Measurements from ENCODE around the gene ST6GALNAC4. TPM values are rescaled to one million over a fixed set of nuclear protein-coding genes. Genes with fewer than 3 reads are reported as not detected.

The ST6GALNAC4 gene
- total and polyA plus RNA-seq, 7 donors = 8.9 to 52.6 (median 24.3) TPM

DNA sequence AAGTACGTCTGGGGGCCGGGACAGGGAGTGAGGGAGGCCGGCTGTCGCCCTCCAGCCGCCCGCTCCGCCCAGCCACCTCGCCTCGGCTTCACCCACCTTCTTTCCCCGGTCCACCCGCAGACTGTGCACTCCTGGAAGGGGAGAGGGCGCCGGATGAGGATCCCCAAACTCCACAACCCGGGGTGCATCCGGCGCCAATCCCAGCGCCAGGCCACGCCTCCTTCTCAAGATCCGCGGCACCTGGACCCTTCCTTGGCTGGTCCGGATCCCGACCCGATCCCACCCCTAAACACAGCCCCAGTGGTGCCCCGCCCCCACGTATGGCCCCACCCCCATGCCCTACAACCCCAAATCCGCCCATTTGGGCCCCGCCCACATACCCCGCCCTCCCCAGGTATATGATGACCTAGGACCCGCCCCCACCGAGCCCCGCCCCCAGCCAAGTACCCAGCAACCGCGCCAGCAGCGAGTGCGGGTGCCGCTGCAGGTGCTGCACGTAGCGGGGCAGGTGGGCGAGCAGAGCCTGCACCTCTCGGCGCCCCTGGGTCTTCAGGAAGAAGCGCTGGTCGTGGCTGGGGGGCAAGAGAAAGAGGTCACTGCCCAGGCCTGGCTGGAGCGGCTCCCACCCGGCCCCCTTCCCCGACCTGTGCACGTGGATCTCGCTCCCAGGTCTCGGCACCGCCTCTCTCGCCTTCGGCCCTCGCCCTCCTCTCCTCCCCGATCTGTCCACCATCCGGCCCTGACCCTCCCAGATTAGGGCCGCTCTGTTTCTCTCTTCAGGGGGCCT lies 10.6 kb upstream of the ST6GALNAC4 start:
- intact Hi-C loops (cut with DNase I) = loop anchor here in 1 of 2 donors (10.0 kb wide), 1 partner anchor 143 kb away; the partner anchor contains the start of gene CDK9
- 3 to 8% (median 7%) methylated on average over 26 to 56 of the region's 56 CpGs for WGBS, 3 donors
- H3K36me3 ChIP-seq (ENCODE audit: insufficient read depth in 1 of 2, low read depth in 1 of 2) = no peaks in the 10 kb centered on the region
- H3K4me3 ChIP-seq = no peak overlapping the region
- no peak for DNase-seq
- no peak for ATAC-seq
- peaks cover 0 to 62% (median 14%) of the 10 kb centered on the region in 3 donors for H3K27me3 ChIP-seq (ENCODE audit: insufficient read depth in 3 of 3, low read length in 2 of 3)
- H3K4me1 ChIP-seq = peaks cover 6% of the 10 kb centered on the region
- H3K27ac ChIP-seq = no peak overlapping the region
- no peak for TF ChIP-seq CTCF (IDR thresholded peaks at IDR 0.05)
- H3K9me3 ChIP-seq = no peaks in the 10 kb centered on the region

DNA sequence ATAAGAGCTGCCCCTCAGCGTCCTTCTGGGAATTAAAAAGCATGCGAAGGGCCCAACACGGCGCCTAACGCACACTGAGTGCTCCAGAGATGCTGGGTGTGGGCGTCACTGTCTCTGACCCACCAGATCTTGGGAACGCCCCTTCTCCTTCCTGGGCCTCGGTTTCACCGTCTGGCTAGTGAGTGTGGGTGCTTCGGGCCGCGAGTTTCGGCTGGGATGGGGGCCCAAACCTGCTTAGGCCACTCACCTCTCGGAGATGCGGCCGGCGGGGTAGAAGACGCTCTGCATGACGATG lies 10.0 kb upstream of the ST6GALNAC4 start:
- H3K36me3 ChIP-seq (ENCODE audit: insufficient read depth in 1 of 2, low read depth in 1 of 2) = no peaks in the 10 kb centered on the region
- H3K9me3 ChIP-seq = no peaks in the 10 kb centered on the region
- WGBS, 3 donors = 19 to 23% (median 22%) methylated on average over 19 of the region's 19 CpGs
- no peak overlapping the region for H3K4me3 ChIP-seq
- intact Hi-C loops (cut with DNase I) = loop anchor here in 1 of 2 donors (10.0 kb wide), 1 partner anchor 142 kb away; the partner anchor contains the start of gene CDK9
- H3K4me1 ChIP-seq = peaks cover 9% of the 10 kb centered on the region
- DNase-seq (no peak), ATAC-seq (no peak)
- peaks cover 0 to 60% (median 14%) of the 10 kb centered on the region in 3 donors for H3K27me3 ChIP-seq (ENCODE audit: insufficient read depth in 3 of 3, low read length in 2 of 3)
- no peak for TF ChIP-seq CTCF (IDR thresholded peaks at IDR 0.05)
- no peak overlapping the region for H3K27ac ChIP-seq

DNA sequence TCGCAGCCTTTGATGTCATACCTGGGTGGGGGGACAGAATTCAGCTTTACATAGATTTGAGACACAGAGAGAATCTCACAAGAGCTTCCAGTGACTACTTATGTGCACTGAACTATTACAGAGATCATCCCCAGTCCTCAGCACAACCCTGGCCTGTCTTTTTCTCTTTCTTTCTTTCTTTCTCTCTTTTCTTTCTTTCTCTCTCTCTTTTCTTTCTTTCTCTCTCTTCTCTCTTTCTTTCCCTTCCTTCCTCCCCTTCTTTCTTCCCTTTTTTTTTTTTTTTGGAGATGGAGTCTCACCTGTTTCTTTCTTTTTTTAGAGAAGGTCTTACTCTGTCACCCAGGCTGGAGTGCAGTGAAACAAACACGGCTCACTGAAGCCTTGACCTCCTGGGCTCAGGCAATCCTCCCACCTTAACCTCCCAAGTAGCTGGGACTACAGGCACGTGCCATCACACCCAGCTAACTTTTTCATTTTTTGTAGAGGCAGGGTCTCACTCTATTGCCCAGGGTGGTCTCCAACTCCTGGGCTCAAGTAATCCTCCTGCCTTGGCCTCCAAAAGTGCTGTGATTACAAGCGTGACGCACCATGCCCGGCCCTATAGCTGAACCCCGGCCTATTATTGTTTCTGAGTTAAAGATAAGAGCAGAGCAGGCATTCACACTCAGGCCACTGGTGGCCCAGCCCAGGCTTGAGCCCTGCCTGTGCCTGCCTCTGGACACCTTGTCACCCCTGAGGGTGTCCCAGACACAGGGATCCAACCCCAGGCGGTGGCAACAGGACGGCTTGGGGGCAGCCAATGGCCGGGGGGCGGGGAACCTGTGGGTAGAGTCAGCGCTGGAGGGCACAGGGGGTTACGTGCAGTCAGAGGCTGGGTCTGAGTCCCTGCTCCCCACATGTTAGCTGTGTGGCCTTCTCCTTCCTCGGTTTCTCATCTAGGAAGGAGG lies 9.4 kb upstream of the ST6GALNAC4 start:
- Histone ChIP-seq H3K27ac (no peak overlapping the region), H3K27me3 (ENCODE audit: insufficient read depth in 3 of 3, low read length in 2 of 3) (peaks cover 0 to 54% (median 14%) of the 10 kb centered on the region in 3 donors), H3K4me3 (no peak overlapping the region), H3K4me1 (peaks cover 12% of the 10 kb centered on the region), H3K9me3 (no peaks in the 10 kb centered on the region), H3K36me3 (ENCODE audit: insufficient read depth in 1 of 2, low read depth in 1 of 2) (no peaks in the 10 kb centered on the region)
- ATAC-seq = no peak
- intact Hi-C loops (cut with DNase I) = loop anchor here in 1 of 2 donors (10.0 kb wide), 1 partner anchor 141 kb away; the partner anchor contains the start of gene CDK9
- DNase-seq = no peak
- WGBS, 3 donors = 69 to 79% (median 78%) methylated on average over 14 of the region's 14 CpGs
- TF ChIP-seq CTCF (IDR thresholded peaks at IDR 0.05) = no peak

GRCh38 chr9:127924736-127925444 lies 8.0 kb upstream of the ST6GALNAC4 start:
- intact Hi-C loops (cut with DNase I) = loop anchor here in 1 of 2 donors (5.0 to 10.0 kb wide), 2 partner anchors 140 to 423 kb away; partner anchors contain the start of gene CDK9
- no peak for DNase-seq
- peaks cover 17% of the 10 kb centered on the region for H3K4me1 ChIP-seq
- H3K4me3 ChIP-seq = no peak overlapping the region
- H3K36me3 ChIP-seq (ENCODE audit: insufficient read depth in 1 of 2, low read depth in 1 of 2) = no peaks in the 10 kb centered on the region
- peaks cover 0 to 44% (median 14%) of the 10 kb centered on the region in 3 donors for H3K27me3 ChIP-seq (ENCODE audit: insufficient read depth in 3 of 3, low read length in 2 of 3)
- ATAC-seq = no peak
- no peaks in the 10 kb centered on the region for H3K9me3 ChIP-seq
- no peak overlapping the region for H3K27ac ChIP-seq
- 74 to 81% (median 76%) methylated on average over 22 of the region's 22 CpGs for WGBS, 3 donors
- TF ChIP-seq CTCF (IDR thresholded peaks at IDR 0.05) = no peak
